ENCODE data around the gene NCOA7.

The NCOA7 gene

DNA sequence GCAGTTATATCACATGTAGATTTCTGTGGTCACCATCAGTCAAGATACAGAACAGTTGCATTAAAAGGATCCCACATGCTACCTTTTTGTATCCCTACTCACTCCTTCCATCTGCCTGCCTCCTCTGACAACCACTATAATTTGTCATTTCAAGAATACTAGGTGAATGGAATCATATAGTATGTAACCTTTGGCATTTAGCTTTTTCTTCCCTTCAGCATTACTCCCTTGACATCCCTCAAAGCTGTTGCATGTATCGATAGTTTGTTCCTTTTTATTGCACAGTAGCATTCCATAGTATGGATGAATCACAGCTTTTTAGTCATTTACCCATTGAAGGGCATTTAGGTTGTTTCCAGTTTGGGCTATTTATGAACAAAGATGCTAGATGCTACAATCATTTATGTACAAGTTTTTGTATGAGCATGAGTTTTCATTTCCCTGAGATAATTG lies 26.1 kb downstream of the NCOA7 start:
- Histone ChIP-seq H3F3A (ENCODE audit: insufficient read depth) (peaks cover 8% of the 10 kb centered on the region; the same call in 1 of the 2 replicates), H2AFZ (ENCODE audit: low read depth, low read length, severe bottlenecking) (no peak overlapping the region), H3K27me3 (ENCODE audit: low read length) (no peaks in the 10 kb centered on the region), H3K9ac (ENCODE audit: low read length) (no peak overlapping the region), H3K36me3 (ENCODE audit: low read length) (peaks cover 29% of the 10 kb centered on the region), H3K4me2 (ENCODE audit: low read depth, low read length, poor library complexity, severe bottlenecking) (no peak overlapping the region), H4K20me1 (ENCODE audit: low read depth, low read length) (no peaks in the 10 kb centered on the region), H3K9me3 (ENCODE audit: insufficient read depth, low read length) (no peaks in the 10 kb centered on the region), H3K4me3 (ENCODE audit: insufficient read depth, low read length, poor library complexity, severe bottlenecking) (no peak overlapping the region), H3K79me2 (ENCODE audit: insufficient read depth, low read length) (peaks cover 93% of the 10 kb centered on the region), H3K9me2 (replicated peaks; ENCODE audit: insufficient read depth, low read length) (no peaks in the 10 kb centered on the region), H3K27ac (ENCODE audit: low read depth, low read length) (no peak overlapping the region)
- no peak for TF ChIP-seq EZH2phosphoT487 (conservative IDR thresholded peaks at IDR 0.05; ENCODE audit: low read length)
- TF ChIP-seq CTCF (IDR thresholded peaks at IDR 0.05; ENCODE audit: insufficient read depth, low read length, poor library complexity, severe bottlenecking) = no peak

DNA sequence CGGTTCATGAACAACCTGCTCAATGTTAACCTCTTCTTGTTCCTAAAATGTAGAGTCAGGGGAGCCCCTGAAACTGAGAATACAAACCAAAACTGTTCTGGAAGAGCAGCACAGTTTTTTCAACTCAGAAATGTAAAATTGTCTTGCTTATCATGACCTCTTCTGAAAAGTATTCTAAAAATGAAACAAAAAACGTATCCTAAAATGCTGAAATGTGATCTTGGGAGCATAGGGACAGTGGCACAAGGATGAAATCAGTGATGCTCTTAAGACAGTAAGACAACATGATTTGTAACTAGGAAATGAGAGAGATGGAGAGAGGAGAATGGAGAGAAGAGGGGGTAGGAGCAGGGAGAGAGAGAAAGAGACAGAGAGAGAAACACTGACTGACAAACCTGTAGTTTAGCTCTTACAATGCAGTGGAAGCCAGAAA lies 27.5 kb downstream of the NCOA7 start:
- Histone ChIP-seq H3K9me3 (ENCODE audit: insufficient read depth, low read length) (no peaks in the 10 kb centered on the region), H3K9ac (ENCODE audit: low read length) (no peak overlapping the region), H3K4me2 (ENCODE audit: low read depth, low read length, poor library complexity, severe bottlenecking) (no peak overlapping the region), H3K9me2 (replicated peaks; ENCODE audit: insufficient read depth, low read length) (no peaks in the 10 kb centered on the region), H2AFZ (ENCODE audit: low read depth, low read length, severe bottlenecking) (no peak overlapping the region), H3K4me3 (ENCODE audit: insufficient read depth, low read length, poor library complexity, severe bottlenecking) (no peak overlapping the region), H3K27ac (ENCODE audit: low read depth, low read length) (no peak overlapping the region), H4K20me1 (ENCODE audit: low read depth, low read length) (no peaks in the 10 kb centered on the region), H3F3A (ENCODE audit: insufficient read depth) (no peaks in the 10 kb centered on the region), H3K27me3 (ENCODE audit: low read length) (no peaks in the 10 kb centered on the region), H3K36me3 (ENCODE audit: low read length) (peaks cover 29% of the 10 kb centered on the region), H3K79me2 (ENCODE audit: insufficient read depth, low read length) (peaks cover 82% of the 10 kb centered on the region)
- TF ChIP-seq EZH2phosphoT487 (conservative IDR thresholded peaks at IDR 0.05; ENCODE audit: low read length) (no peak), CTCF (IDR thresholded peaks at IDR 0.05; ENCODE audit: insufficient read depth, low read length, poor library complexity, severe bottlenecking) (no peak)

DNA sequence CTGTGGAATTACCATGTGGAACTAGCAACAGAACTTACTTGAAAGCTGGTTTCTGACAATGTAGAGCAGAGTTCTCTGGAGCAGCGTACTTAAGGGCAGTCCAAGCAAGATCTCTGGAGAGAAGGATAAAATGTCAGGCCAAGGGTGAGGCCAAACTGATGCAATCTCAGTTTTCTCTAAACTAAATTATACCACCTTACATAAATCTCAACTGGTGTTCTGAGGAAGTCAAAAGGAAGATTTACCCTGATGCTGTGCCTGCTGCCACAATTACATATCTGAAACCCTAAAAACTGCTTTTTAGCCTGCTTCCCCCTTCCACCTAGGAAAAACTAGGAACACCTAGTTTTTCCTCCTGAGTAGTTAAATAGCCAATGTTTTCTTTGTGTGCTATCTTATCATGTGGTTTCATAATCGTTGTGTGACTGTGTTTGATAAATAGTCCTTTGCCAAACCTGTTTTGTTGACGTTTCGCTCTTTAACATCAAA lies 28.1 kb downstream of the NCOA7 start:
- no peaks in the 10 kb centered on the region for H3K27me3 ChIP-seq (ENCODE audit: low read length)
- no peaks in the 10 kb centered on the region for H3F3A ChIP-seq (ENCODE audit: insufficient read depth)
- peaks cover 87% of the 10 kb centered on the region for H3K79me2 ChIP-seq (ENCODE audit: insufficient read depth, low read length)
- H3K36me3 ChIP-seq (ENCODE audit: low read length) = peaks cover 29% of the 10 kb centered on the region
- no peaks in the 10 kb centered on the region for H3K9me3 ChIP-seq (ENCODE audit: insufficient read depth, low read length)
- H3K27ac ChIP-seq (ENCODE audit: low read depth, low read length) = no peak overlapping the region
- no peak overlapping the region for H3K4me2 ChIP-seq (ENCODE audit: low read depth, low read length, poor library complexity, severe bottlenecking)
- H3K9me2 ChIP-seq (replicated peaks; ENCODE audit: insufficient read depth, low read length) = no peaks in the 10 kb centered on the region
- H4K20me1 ChIP-seq (ENCODE audit: low read depth, low read length) = no peaks in the 10 kb centered on the region
- no peak overlapping the region for H2AFZ ChIP-seq (ENCODE audit: low read depth, low read length, severe bottlenecking)
- no peak overlapping the region for H3K4me3 ChIP-seq (ENCODE audit: insufficient read depth, low read length, poor library complexity, severe bottlenecking)
- H3K9ac ChIP-seq (ENCODE audit: low read length) = no peak overlapping the region
- TF ChIP-seq CTCF (IDR thresholded peaks at IDR 0.05; ENCODE audit: insufficient read depth, low read length, poor library complexity, severe bottlenecking) = no peak
- no peak for TF ChIP-seq EZH2phosphoT487 (conservative IDR thresholded peaks at IDR 0.05; ENCODE audit: low read length)

Data from SU-DHL-6 (cell line).